HEK293 (cell line): ENCODE measurements around the gene ZNF646.

Experiments used
- CTCF ChIA-PET: fragments of 350-600 bp; formaldehyde crosslinking; extraction: SDS; loops from one replicate; lab custom pipeline; 2021; ENCODE audit warnings: antibody characterized with exemption; lab: Yijun Ruan, JAX
- POLR2A ChIA-PET: fragments of 300-600 bp; formaldehyde crosslinking; extraction: SDS; loops from one replicate; lab custom pipeline; 2020; ENCODE audit warnings: antibody characterized with exemption, inconsistent platforms; lab: Yijun Ruan, JAX
- H3K27ac ChIP-seq: fragments of 200-500 bp; sonication (Bioruptor generic); 2 replicates; pipeline ENCODE4 v1.5.1; 2014; ENCODE audit warnings: low read depth, low read length, control low read depth, inconsistent platforms; ENCODE audit errors: extremely low read depth
- H3K36me3 ChIP-seq, 2 experiments: fragments of 200-500 bp in 1 of 2; sonication (Bioruptor generic) in 1 of 2; 1 replicate in 1 of 2; 2 replicates in 1 of 2; pipeline ENCODE4 v1.5.1; 2014 to 2017; ENCODE audit warnings: inconsistent platforms in 2 of 2, low read length in 2 of 2; ENCODE audit not compliant: control insufficient read depth in 2 of 2, insufficient read depth in 1 of 2
- H3K4me1 ChIP-seq: fragments of 200-500 bp; sonication (Bioruptor generic); 2 replicates; pipeline ENCODE4 v1.5.1; 2014; ENCODE audit warnings: mild to moderate bottlenecking, low read length, inconsistent platforms; ENCODE audit not compliant: control insufficient read depth, insufficient read depth
- H3K4me3 ChIP-seq: 2 replicates; pipeline ENCODE4 v1.5.1; 2011; ENCODE audit warnings: low read depth, mild to moderate bottlenecking, control low read depth, low read length, moderate library complexity
- H3K9me3 ChIP-seq: fragments of 200-500 bp; sonication (Bioruptor generic); 2 replicates; pipeline ENCODE4 v1.5.1; 2014; ENCODE audit warnings: low read depth, low read length, inconsistent platforms; ENCODE audit not compliant: control insufficient read depth, insufficient read depth
- HOXA7 ChIP-seq: sonication (generic); formaldehyde crosslinking; IDR thresholded peaks from 2 replicates; pipeline ENCODE4 v1.8.1; 2022; ENCODE audit warnings: missing genetic modification reagents, borderline replicate concordance
- KLF17 ChIP-seq: fragments of 450-650 bp; formaldehyde crosslinking; IDR thresholded peaks from 2 replicates; pipeline ENCODE4 v1.5.1; 2016; ENCODE audit warnings: missing biosample characterization, missing genetic modification characterization
- OVOL3 ChIP-seq: fragments of 450-650 bp; formaldehyde crosslinking; IDR thresholded peaks from 2 replicates; pipeline ENCODE4 v1.5.1; 2016; ENCODE audit warnings: missing biosample characterization, missing genetic modification characterization
- SP2 ChIP-seq: fragments of 450-650 bp; formaldehyde crosslinking; IDR thresholded peaks from 2 replicates; pipeline ENCODE4 v1.5.1; 2016; ENCODE audit warnings: missing biosample characterization, missing genetic modification characterization
- ZBTB21 ChIP-seq: fragments of 450-650 bp; formaldehyde crosslinking; IDR thresholded peaks from 2 replicates; pipeline ENCODE4 v1.5.1; 2017; ENCODE audit warnings: missing biosample characterization, missing genetic modification characterization
- ZIC2 ChIP-seq: fragments of 450-650 bp; formaldehyde crosslinking; IDR thresholded peaks from 2 replicates; pipeline ENCODE4 v1.5.1; 2016; ENCODE audit warnings: missing biosample characterization, missing genetic modification characterization
- ZNF121 ChIP-seq: fragments of 450-650 bp; formaldehyde crosslinking; IDR thresholded peaks from 2 replicates; pipeline ENCODE4 v1.5.1; 2016; ENCODE audit warnings: missing biosample characterization, missing genetic modification characterization
- ZNF155 ChIP-seq: fragments of 450-650 bp; formaldehyde crosslinking; IDR thresholded peaks from 2 replicates; pipeline ENCODE4 v1.5.1; 2016; ENCODE audit warnings: missing biosample characterization, missing genetic modification characterization
- ZNF23 ChIP-seq: fragments of 450-650 bp; formaldehyde crosslinking; IDR thresholded peaks from 2 replicates; pipeline ENCODE4 v1.5.1; 2016; ENCODE audit warnings: missing biosample characterization, missing genetic modification characterization, borderline replicate concordance
- ZNF248 ChIP-seq: fragments of 450-650 bp; formaldehyde crosslinking; IDR thresholded peaks from 2 replicates; pipeline ENCODE4 v1.5.1; 2017; ENCODE audit warnings: missing biosample characterization, missing genetic modification characterization
- ZNF596 ChIP-seq: fragments of 450-650 bp; IDR thresholded peaks from 2 replicates; pipeline ENCODE4 v1.5.0; 2018; ENCODE audit warnings: missing biosample characterization, mild to moderate bottlenecking, missing genetic modification characterization, moderate library complexity
- ZNF621 ChIP-seq: fragments of 450-650 bp; formaldehyde crosslinking; IDR thresholded peaks from 2 replicates; pipeline ENCODE4 v1.5.1; 2017; ENCODE audit warnings: missing biosample characterization, missing genetic modification characterization
- ZNF664 ChIP-seq: fragments of 450-650 bp; formaldehyde crosslinking; IDR thresholded peaks from 2 replicates; pipeline ENCODE4 v1.5.1; 2016; ENCODE audit warnings: missing biosample characterization, missing genetic modification characterization
- ZNF747 ChIP-seq: fragments of 450-650 bp; formaldehyde crosslinking; IDR thresholded peaks from 2 replicates; pipeline ENCODE4 v1.5.1; 2016; ENCODE audit warnings: missing biosample characterization, missing genetic modification characterization
- ZNF830 ChIP-seq: fragments of 450-650 bp; IDR thresholded peaks from 2 replicates; pipeline ENCODE4 v1.5.0; 2018; ENCODE audit warnings: missing biosample characterization, missing genetic modification characterization, low read depth, mild to moderate bottlenecking, moderate library complexity
- ZSCAN16 ChIP-seq: fragments of 450-650 bp; formaldehyde crosslinking; IDR thresholded peaks from 2 replicates; pipeline ENCODE4 v1.5.1; 2016; ENCODE audit warnings: missing biosample characterization, missing genetic modification characterization
- ZSCAN5A ChIP-seq: fragments of 450-650 bp; formaldehyde crosslinking; IDR thresholded peaks from 2 replicates; pipeline ENCODE4 v1.5.1; 2016; ENCODE audit warnings: missing biosample characterization, missing genetic modification characterization
- TF ChIP-seq, protein P1 (sequence below): fragments of 450-650 bp; formaldehyde crosslinking; IDR thresholded peaks from 2 replicates; pipeline ENCODE4 v1.5.1; 2016; ENCODE audit warnings: missing biosample characterization, missing genetic modification characterization
- TF ChIP-seq, protein P2 (sequence below): fragments of 450-650 bp; formaldehyde crosslinking; IDR thresholded peaks from 2 replicates; pipeline ENCODE4 v1.5.1; 2016; ENCODE audit warnings: missing biosample characterization, missing genetic modification characterization, borderline replicate concordance
- TF ChIP-seq, protein P3 (sequence below): fragments of 450-650 bp; formaldehyde crosslinking; IDR thresholded peaks from 2 replicates; pipeline ENCODE4 v1.5.1; 2016; ENCODE audit warnings: missing biosample characterization, missing genetic modification characterization

ZNF646 gene

DNA sequence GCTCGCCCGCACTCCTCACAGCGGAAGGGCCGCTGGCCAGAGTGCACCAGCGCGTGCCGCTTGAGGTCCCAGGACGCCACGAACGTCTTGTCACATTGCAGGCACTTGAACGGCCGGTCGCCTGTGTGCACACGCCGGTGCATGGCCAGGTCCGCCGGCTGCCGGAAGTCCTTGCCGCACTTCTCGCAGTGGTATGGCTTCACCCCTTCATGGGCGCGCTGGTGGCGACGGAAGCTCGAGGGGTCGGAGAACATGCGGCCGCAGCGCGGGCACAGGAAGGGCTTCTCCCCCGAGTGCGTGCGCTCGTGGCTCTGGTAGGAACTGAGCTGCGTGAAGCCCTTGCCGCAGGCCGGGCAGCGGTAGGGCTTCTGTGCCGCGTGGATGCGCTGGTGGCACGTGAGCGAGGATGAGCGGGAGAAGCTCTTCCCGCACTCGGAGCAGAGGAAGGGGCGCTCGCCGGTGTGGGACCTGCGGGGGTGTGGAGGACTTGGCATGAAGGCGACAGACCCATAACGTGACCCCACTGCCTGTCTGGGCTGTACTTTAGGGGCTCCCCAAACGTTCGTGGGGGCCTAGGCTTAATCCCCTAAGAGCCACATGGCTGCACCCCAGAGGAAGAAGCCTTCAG lies 12.3 kb upstream of the ZNF646 start:
- no peak for TF ChIP-seq ZIC2 (tag by site-specific recombination)
- TF ChIP-seq, protein P1, sequence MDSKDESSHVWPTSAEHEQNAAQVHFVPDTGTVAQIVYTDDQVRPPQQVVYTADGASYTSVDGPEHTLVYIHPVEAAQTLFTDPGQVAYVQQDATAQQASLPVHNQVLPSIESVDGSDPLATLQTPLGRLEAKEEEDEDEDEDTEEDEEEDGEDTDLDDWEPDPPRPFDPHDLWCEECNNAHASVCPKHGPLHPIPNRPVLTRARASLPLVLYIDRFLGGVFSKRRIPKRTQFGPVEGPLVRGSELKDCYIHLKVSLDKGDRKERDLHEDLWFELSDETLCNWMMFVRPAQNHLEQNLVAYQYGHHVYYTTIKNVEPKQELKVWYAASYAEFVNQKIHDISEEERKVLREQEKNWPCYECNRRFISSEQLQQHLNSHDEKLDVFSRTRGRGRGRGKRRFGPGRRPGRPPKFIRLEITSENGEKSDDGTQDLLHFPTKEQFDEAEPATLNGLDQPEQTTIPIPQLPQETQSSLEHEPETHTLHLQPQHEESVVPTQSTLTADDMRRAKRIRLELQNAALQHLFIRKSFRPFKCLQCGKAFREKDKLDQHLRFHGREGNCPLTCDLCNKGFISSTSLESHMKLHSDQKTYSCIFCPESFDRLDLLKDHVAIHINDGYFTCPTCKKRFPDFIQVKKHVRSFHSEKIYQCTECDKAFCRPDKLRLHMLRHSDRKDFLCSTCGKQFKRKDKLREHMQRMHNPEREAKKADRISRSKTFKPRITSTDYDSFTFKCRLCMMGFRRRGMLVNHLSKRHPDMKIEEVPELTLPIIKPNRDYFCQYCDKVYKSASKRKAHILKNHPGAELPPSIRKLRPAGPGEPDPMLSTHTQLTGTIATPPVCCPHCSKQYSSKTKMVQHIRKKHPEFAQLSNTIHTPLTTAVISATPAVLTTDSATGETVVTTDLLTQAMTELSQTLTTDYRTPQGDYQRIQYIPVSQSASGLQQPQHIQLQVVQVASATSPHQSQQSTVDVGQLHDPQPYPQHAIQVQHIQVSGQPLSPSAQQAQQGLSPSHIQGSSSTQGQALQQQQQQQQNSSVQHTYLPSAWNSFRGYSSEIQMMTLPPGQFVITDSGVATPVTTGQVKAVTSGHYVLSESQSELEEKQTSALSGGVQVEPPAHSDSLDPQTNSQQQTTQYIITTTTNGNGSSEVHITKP (tag by site-specific recombination): no peak
- TF ChIP-seq ZNF621 (tag by site-specific recombination): no peak
- TF ChIP-seq, protein P2, sequence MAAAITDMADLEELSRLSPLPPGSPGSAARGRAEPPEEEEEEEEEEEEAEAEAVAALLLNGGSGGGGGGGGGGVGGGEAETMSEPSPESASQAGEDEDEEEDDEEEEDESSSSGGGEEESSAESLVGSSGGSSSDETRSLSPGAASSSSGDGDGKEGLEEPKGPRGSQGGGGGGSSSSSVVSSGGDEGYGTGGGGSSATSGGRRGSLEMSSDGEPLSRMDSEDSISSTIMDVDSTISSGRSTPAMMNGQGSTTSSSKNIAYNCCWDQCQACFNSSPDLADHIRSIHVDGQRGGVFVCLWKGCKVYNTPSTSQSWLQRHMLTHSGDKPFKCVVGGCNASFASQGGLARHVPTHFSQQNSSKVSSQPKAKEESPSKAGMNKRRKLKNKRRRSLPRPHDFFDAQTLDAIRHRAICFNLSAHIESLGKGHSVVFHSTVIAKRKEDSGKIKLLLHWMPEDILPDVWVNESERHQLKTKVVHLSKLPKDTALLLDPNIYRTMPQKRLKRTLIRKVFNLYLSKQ (tag by site-specific recombination): no peak
- TF ChIP-seq ZNF747 (tag by site-specific recombination): no peak
- TF ChIP-seq KLF17: no peak
- TF ChIP-seq, protein P3, sequence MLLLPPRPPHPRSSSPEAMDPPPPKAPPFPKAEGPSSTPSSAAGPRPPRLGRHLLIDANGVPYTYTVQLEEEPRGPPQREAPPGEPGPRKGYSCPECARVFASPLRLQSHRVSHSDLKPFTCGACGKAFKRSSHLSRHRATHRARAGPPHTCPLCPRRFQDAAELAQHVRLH (tag by site-specific recombination): no peak
- TF ChIP-seq ZNF23: no peak
- no peak for TF ChIP-seq ZNF830
- TF ChIP-seq ZNF121 (tag by site-specific recombination): no peak
- TF ChIP-seq ZNF664 (tag by site-specific recombination): no peak
- no peak for TF ChIP-seq ZNF596 (tag by site-specific recombination)
- no peak for TF ChIP-seq ZBTB21
- no peak for TF ChIP-seq ZSCAN16 (tag by site-specific recombination)
- no peak for TF ChIP-seq OVOL3 (tag by site-specific recombination)
- TF ChIP-seq ZNF248 (tag by site-specific recombination): no peak
- no peak for TF ChIP-seq ZNF155 (tag by site-specific recombination)

GRCh38 chr16:31063495-31063842 lies 10.8 kb upstream of the ZNF646 start:
- no peaks in the 10 kb centered on the region for H3K9me3 ChIP-seq
- H3K4me1 ChIP-seq: no peaks in the 10 kb centered on the region
- no peak overlapping the region for H3K27ac ChIP-seq
- POLR2A ChIA-PET: no interaction called here
- no peak for TF ChIP-seq ZSCAN5A (tag by site-specific recombination)
- TF ChIP-seq SP2 (tag by site-specific recombination): peak; percentile 43
- TF ChIP-seq HOXA7 (CRISPR knock-in tag): no peak
- CTCF ChIA-PET: no interaction called here
- H3K4me3 ChIP-seq: no peak overlapping the region
- peaks cover under 1 to 38% of the 10 kb centered on the region in 2 experiments; a peak in 2 of 3 replicates for H3K36me3 ChIP-seq

More for the DNA sequence above, 12.3 kb upstream of the ZNF646 start:
- POLR2A ChIA-PET: interaction anchor here (0.7 kb wide), 1 partner anchor 15 kb away, joined by 4 read pairs; no protein-coding TSS in a partner anchor
- H3K4me3 ChIP-seq: no peak overlapping the region
- peaks cover 5 to 38% of the 10 kb centered on the region in 2 experiments; a peak in 2 of 3 replicates for H3K36me3 ChIP-seq
- H3K4me1 ChIP-seq: no peaks in the 10 kb centered on the region
- no peaks in the 10 kb centered on the region for H3K9me3 ChIP-seq
- H3K27ac ChIP-seq: no peak overlapping the region
- CTCF ChIA-PET: interaction anchor here (0.6 kb wide), 1 partner anchor 84 kb away, joined by 3 read pairs; no protein-coding TSS in a partner anchor
